ACHN (cell line): ENCODE data around the gene CDK11B.

Experiments
- DNase-seq: peaks from one replicate; pipeline ENCODE4 v3.0.0-alpha.2; 2015
- in situ Hi-C: cut with HindIII; loops from 2 replicates; pipeline ENCODE4 v1.10.0; 2017; ENCODE audit warnings: low sequenced_read_pairs, low pct_ligation_motif_present, low pct_unique_long_range_greater_than_20kb

The CDK11B gene

DNA sequence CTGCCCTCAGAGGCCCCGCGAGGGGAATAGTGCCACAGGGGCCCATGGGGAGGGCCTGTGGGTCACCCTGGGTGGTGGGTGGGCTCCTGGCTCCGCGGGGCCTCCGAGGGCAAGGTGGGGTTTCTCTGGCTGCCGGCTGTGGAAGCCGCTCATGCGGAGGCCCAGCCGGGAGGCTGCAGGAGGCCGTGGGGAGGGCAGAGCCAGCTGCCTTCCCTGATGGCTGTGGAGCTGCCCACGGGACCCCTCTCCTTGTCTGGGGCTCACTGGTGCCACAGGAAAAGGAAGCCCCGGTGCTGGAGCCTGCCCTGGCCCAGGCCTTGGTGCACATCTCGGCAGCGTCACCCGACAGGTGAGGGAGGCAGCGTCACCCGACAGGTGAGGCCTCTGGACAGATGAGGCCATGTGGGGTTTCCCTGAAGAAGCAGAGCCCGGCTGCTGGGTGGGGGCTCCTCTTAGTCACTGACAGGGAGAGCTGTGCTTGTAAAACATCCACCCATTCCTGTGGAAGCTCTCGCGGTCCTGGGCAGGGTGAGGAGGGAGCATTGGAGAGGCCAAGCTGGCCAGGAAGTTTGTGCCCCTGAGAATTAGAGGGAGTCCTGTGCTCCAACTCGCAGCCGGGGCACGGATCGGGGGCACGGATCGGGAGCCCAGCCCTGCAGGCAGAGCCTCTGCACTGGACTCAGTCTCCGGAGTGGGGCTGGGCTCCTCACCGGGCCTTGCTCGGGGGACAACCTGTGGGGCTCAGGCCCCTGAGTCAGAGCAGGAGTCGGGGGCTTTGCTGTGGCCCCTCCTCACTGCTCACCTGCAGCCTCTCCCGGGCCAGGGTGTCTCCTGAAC is 37.4 kb downstream of the CDK11B start:
- in situ Hi-C loops = no loop called here
- DNase-seq = no peak

GRCh38 chr1:1620433-1621139 is 38.2 kb downstream of the CDK11B start:
- in situ Hi-C loops = no loop called here
- DNase-seq = no peak

- in situ Hi-C loops = no loop called here
- no peak for DNase-seq
These were observed 38.9 kb downstream of the CDK11B start for GRCh38 chr1:1619917-1620361.

GRCh38 chr1:1618396-1619068 is 40.3 kb downstream of the CDK11B start:
- no peak for DNase-seq
- in situ Hi-C loops = no loop called here

- in situ Hi-C loops = no loop called here
- DNase-seq = no peak
These were observed 40.9 kb downstream of the CDK11B start for GRCh38 chr1:1617925-1618324.

- in situ Hi-C loops = no loop called here
- no peak for DNase-seq
These were observed 41.3 kb downstream of the CDK11B start for GRCh38 chr1:1617516-1617915.

DNA sequence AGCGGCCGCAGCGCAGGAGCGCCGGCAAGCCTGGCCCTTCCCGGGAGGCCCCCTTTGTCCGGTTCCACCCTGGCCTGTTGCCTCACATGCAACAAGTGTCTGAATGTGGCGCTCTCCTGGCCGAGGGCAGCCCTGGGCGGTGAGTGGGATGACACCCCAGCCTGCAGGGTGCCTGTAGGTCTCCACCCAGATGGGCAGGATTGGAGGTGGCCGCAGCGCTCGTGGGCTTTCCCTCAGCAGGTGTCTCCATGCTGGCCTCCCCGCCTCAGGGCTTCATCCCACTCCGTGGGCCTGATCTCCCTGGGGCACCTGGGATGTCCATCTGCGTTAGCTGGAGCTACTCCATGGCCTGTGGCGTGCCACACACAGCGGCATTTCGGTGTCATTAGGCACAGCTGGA is 42.0 kb downstream of the CDK11B start:
- DNase-seq = no peak
- in situ Hi-C loops = no loop called here

DNA sequence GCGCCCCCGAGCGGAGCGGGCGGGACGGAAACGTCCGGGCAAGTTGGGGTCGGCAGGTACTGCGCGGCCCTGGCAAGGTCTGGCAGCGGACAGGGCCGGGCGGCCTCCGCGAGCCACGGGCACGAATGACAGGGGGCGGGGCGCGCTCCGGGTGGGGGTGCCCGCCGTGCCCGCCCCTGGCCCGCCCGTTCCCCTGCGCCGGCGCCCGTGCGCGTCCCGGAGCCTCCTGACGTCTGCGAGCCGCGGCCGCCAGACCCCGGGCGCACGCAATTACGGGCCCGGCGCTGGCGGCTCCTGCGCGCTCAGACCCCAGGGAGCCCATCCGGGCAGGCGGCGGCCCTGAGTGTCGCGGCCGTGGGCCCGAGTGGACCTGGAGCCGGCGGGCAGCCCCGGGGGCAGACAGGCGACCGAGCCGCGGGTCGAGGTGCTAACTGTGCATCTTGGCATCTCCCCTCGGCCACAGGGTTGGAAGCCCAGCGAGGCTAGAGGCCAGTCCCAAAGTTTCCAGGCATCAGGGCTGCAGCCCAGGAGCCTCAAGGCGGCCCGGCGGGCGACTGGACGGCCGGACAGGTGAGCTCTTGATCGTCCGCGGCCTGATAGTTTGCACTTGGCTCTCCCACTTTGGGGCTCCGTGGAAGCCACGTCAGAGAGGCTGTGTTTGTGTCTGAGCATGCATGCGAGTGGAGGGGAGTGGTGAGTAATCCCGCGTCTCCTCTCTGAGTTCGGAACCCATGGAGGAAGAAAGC is 42.6 kb downstream of the CDK11B start:
- peak; percentile 29 for DNase-seq

DNA sequence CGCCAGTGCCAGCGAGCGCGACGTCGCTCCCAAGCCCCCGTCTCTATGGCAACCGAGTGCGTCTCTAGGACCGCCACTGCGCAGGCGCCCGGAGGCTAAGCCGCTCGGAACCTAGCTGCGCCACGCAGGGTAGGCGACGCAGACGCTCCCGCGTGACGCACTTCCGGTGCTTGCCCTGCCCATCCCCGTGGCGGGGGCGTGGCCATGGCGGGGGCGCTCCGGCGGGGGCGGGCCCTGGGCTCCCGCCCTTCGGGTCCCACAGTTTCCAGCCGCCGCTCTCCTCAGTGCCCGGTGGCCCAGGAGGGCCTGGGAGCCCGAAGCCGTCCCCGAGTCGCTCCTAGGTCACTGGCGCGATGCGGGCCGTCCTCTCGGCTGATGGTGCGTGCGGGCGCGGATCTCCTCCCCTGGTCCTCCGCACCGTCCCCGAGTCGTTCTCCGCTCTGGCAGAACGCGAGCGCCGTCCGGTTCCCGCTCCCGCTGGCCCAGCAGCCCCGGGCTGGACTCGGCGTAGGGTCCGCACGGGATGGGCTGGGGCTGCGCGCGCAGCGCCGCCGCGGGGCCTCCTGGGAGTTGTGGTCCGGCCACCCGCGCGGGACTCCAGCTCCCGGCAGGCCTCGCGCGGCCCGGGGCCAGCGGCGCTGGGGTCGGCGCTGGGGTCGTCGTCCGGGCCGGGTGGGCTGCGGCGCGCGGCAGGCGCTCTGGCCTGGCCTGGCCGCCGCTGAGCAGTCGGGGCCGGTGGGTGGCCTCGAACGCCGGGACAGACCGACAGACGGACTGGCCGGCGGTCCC is 43.4 kb downstream of the CDK11B start, which contains the start of gene MIB2:
TSS of gene MIB2 (plus strand) at position 245 of the 789 bp plus-strand sequence. CDS start 7,953 bp downstream, outside the sequence.
- peak; percentile 91 for DNase-seq
- in situ Hi-C loops = no loop called here

More for the DNA sequence above, 42.6 kb downstream of the CDK11B start:
- in situ Hi-C loops = no loop called here

DNA sequence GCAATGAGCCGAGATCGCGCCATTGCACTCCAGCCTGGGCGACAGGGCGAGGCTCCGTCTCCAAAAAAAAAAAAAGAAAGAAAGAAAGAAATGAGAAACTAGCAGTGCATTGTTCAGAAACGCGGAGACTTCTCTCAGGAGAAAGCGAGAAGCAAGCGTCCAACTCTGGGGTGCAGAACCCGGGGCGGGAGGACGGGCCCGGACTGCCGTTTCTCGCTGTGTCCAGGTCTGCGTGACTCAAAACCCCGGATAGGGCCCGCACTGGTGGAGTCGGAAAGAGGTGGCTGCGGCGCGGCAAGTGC is 43.9 kb downstream of the CDK11B start:
- in situ Hi-C loops = no loop called here
- no peak for DNase-seq

DNA sequence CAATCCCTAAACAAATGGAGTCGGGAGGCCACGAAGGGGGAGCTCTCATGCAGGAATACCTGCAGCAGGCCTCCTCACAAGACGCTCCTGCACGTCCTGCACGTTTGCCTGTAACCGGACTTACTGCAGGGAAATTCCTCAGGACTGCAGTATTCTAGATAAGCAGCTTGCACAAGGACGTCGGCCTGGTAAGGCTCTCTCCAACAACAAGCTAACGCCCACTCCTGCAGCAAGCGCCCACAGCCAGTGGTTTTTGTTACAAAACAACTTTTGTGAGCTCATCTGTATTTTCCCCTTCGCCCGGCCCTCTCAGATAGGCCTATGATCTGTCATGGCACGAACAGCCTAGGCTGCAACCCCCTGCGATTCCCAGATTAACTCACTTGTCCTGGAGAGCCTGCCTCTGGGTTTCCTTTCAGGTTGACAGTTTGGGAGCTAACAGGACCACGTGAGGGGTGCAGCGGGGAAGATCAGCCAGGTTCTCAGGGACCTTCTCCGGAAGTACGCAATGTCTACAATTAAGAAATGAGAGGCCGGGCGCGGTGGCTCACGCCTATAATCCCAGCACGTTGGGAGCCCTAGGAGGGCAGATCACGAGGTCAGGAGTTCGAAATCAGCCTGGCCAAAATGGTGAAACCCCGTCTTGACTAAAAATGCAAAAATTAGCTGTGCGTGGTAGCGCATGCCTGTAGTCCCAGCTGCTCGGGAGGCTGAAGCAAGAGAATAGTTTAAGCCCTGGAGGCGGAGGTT is 44.4 kb downstream of the CDK11B start:
- in situ Hi-C loops = no loop called here

GRCh38 chr1:1613509-1614082 is 45.2 kb downstream of the CDK11B start:
- in situ Hi-C loops = no loop called here
- DNase-seq = no peak

More for the DNA sequence above, 44.4 kb downstream of the CDK11B start:
- DNase-seq = no peak

DNA sequence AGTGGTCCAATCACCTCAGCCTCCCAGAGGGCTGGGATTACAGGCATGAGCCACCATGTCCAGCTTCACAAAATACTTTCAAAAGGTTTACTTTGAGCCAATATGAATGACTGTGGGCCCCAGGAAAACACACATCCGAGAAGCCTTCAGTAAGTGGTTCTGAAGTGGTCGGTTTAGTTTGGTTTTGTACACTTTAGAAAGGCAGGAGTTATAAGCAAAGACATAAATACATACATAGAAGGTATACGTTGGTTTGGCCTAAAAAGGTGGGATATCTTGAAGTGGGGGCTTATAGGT is 46.8 kb downstream of the CDK11B start:
- DNase-seq = no peak
- in situ Hi-C loops = no loop called here

GRCh38 chr1:1610796-1611195 is 48.0 kb downstream of the CDK11B start:
- DNase-seq = no peak
- in situ Hi-C loops = no loop called here

GRCh38 chr1:1609822-1610485 is 48.9 kb downstream of the CDK11B start:
- in situ Hi-C loops = no loop called here
- no peak for DNase-seq

- in situ Hi-C loops = no loop called here
- no peak for DNase-seq
These were observed 52.6 kb downstream of the CDK11B start for GRCh38 chr1:1606232-1606631.

DNA sequence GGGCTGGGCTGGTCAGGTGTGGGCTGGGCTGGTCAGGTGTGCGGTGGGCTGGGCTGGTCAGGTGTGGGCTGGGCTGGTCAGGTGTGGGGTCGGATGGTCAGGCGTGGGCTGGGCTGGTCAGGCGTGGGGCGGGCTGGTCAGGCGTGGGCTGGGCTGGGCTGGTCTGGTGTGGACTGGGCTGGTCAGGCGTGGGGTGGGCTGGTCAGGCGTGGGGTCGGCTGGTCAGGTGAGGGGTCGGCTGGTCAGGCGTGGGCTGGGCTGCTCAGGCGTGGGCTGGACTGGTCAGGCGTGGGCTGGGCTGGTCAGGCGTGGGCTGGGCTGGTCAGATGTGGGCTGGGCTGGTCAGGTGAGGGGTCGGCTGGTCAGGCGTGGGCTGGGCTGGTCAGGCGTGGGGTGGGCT is 53.1 kb downstream of the CDK11B start:
- in situ Hi-C loops = no loop called here
- no peak for DNase-seq
